ENCODE measurements around the gene LMO7.

DNA sequence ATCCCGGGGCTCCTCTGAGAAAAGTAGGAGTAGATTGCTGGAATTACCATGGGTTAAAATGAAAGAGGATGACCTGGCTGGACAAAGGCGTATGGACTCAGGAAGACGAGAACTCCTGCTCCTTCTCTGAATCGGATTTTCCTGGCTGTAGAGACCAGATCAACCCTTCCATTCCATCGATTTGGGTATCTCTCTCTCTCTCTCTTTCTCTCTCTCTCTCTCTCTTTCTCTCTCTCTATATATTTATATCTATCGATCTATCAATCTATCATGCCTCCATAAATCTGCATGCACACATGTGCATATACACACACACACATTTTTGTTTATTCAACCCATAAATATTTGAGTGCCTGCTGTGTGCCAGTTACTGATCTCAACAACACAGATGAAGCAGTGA is 234.9 kb downstream of the LMO7 start:
- TF ChIP-seq RAD21 (IDR thresholded peaks at IDR 0.05; ENCODE audit: low read depth) (no peak), CREB1 (IDR thresholded peaks at IDR 0.05; ENCODE audit: low read depth) (no peak), MAX (IDR thresholded peaks at IDR 0.05) (no peak), FOXM1 (IDR thresholded peaks at IDR 0.05; ENCODE audit: borderline replicate concordance, low read depth) (no peak), ZBTB7A (IDR thresholded peaks at IDR 0.05; ENCODE audit: low read depth) (no peak), TCF12 (IDR thresholded peaks at IDR 0.05; ENCODE audit: low read depth) (no peak), TAF1 (IDR thresholded peaks at IDR 0.05; ENCODE audit: low read depth) (no peak), TEAD4 (IDR thresholded peaks at IDR 0.05) (no peak)
